CD4-positive, alpha-beta T cell treated with Interleukin-17A for 1 hour (primary cell): ENCODE measurements around the gene MYORG.
"Not testable (repeated sequence)": the region's sequence is repeated elsewhere in the genome, so short reads cannot be mapped to it uniquely, and the experiment has no call there.

Experiments
- DNase-seq: peaks from one replicate; pipeline ENCODE4 v3.0.0-alpha.2; 2020

Gene MYORG

DNA sequence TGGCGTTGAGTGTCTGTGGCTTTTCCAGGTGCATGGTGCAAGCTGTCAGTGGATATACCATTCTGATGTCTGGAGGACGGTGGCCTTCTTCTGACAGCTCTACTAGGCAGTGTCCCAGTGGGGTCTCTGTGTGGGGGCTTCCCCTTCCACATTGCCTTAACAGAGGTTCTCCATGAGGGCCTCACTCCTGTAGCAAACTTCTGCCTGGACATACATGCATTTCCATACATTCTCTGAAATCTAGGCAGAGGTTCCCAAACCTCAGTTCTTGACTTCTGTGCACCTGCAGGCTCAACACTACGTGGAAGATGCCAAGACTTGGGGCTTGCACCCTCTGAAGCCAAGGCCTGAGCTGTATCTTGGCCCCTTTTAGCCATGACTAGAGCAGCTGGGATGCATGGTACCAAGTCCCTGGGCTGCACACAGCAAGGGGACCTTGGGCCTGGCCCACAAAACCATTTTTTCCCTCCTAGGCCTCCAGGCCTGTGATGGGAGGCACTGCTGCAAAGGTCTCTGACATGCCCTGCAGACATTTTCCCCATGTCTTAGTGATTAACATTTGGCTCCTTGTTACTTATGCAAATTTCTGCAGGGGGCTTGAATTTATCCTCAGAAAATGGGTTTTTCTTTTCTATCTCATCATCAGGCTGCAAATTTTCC, 8.8 kb downstream of the MYORG start:
- not testable (repeated sequence) for DNase-seq

- no peak for DNase-seq
Observed at GRCh38 chr9:34366365-34366764, 10.3 kb downstream of the MYORG start.

DNA sequence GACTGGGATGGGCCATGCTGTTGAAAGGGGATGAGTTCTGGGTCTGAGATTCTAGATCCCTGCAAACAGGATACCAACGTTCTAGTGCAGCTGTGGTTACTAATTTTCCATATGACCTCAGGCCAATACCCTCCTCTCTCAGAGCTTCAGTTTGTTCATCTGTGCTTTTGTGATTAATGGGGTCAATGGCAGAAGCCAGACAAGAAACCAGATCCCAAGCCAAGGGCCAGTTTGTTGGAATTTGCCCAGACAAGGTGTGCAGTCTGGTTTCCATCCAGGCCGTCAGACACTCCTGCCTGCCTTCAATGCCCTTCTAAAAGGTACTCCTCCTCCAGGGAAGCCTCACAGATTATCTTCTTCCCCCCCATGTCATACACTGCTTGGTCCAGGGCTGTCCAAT, 11.4 kb downstream of the MYORG start:
- no peak for DNase-seq

DNA sequence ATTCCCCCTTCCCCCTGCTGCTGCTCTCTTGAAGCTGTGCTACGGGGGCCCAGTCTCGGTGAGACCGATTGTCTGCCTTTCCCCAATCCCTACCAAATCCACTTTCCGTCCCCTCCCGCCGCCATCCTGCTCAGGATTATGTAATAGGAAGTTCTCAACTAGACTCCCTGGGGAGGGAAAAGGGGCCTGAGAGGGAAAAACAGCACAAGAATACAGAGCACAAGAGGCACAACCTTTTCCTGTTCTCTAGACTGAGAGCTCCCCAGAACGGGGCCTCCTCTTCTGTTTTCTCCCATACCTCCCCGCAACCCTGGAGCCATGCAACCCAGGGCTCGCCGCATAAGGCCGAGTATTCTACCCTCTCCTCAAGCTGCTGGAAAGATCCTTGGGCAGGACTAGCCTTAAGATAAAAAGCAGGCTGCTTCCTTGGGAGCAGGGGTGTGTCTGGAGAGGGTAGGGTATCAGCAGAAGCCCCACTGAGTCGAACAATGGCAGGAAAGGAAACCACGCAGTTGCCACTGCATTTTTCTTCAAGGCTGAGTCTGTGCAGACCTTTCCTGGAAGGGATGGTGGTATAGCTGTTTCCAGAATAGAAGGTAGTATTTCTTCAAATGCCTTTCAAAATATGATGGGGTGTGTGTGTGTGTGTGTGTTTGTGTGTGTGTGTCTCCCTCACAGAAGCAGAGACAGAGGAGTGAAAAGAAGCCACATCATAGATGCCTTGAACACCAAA, 12.9 kb downstream of the MYORG start:
- no peak for DNase-seq

GRCh38 chr9:34362614-34363214, 14.0 kb downstream of the MYORG start:
- DNase-seq: no peak

GRCh38 chr9:34352957-34353356, 23.7 kb downstream of the MYORG start:
- not testable (repeated sequence) for DNase-seq

DNA sequence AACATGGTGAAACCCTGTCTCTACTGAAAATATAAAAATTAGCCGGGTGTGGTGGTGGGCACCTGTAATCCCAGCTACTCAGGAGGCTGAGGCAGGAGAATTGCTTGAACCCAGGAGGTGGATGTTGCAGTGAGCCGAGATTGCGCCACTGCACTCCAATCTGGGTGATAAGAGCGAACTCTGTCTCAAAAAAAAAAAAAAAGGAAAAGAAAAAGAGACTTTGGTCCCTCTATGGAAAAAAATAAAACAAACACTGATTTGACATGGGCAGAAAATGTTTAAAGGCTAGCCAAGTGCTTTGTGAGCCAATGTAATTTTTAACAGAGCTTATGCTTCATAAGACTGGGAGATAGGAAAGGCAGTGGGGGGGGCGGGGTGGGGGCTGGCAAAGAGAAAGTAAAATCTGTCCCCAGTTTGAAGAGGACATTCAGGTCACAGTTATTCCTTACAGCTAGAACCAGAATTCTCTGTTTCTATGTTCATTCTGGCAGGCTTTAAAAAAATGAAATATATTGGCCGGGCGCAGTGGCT, 24.5 kb downstream of the MYORG start:
- not testable (repeated sequence) for DNase-seq

- no peak for DNase-seq
Observed at GRCh38 chr9:34349324-34349723, 27.4 kb downstream of the MYORG start.

DNA sequence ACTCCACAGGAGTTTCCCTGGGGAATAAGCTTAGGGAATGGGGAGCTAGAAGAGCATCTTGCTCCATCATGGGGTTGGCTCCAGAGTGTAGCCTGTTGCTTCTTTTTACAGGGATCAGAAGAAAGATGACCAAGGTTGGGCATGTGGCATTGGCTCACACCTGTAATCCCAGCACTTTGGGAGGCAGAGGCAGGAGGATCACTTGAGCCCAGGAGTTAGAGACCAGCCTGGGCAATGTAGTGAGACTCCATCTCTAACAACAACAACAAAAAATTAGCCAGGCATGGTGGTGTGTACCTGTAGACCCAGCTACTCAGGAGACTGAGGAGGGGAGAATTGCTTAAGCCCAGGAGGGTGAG, 28.9 kb downstream of the MYORG start:
- no peak for DNase-seq

GRCh38 chr9:34346873-34347799, 29.6 kb downstream of the MYORG start:
- no peak for DNase-seq

DNA sequence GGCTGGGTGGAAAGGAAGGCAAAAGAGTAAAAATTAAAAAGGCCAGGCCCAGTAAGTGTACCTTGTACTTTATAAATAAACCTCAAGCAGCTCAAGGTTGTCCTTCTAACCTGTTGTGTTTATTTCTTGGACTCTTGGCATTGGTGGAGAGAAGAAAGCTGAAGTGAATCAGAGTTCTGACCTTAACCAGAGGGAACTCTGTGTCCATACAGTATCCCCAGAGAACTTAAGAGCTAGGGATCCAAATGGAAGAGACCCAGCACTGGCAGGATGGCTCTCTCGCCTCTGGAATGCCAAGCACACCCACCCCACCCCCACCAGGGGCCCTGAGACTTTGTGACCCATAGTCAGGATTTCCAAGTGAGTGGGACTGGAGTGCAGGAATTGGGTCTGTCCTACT, 33.1 kb downstream of the MYORG start:
- DNase-seq: no peak

DNA sequence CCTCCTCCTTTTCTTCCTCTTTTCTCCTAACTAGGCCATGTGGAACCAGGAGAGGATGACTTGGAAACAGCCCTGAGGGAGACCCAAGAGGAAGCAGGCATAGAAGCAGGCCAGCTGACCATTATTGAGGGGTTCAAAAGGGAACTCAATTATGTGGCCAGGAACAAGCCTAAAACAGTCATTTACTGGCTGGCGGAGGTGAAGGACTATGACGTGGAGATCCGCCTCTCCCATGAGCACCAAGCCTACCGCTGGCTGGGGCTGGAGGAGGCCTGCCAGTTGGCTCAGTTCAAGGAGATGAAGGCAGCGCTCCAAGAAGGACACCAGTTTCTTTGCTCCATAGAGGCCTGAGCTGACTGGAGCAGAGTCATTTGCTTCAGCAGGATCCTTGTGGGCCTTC, 33.6 kb downstream of the MYORG start:
- DNase-seq: no peak

DNA sequence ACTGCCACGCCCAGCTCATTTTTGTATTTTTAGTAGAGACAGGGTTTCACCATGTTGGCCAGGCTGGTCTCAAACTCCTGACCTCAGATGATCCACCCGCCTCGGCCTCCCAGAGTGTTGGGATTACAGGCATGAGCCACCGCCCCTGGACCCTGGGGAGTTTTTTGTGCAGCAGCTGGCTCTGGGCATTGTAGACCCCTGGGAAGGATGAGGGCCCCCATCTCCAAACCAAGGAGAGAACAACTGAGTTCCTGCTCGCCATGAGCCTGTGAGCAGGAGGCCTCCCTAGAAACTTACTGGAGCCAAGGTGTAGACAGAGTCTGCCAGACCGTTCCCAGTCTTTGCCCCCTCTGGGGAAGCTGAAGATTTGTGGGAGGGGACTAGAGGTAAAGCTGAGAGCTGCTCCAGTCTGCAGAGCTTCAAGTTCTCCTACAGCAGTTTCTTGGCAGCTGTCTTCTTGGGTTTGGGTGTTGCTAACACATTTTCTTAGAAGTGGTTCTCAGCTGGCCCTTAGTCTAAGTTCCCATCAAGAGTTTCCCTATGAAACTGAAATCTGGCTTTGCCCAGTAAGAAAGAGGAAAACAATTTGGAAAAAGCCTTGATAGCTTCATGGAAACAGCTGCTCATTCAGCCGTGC, 34.9 kb downstream of the MYORG start:
- DNase-seq: no peak

DNA sequence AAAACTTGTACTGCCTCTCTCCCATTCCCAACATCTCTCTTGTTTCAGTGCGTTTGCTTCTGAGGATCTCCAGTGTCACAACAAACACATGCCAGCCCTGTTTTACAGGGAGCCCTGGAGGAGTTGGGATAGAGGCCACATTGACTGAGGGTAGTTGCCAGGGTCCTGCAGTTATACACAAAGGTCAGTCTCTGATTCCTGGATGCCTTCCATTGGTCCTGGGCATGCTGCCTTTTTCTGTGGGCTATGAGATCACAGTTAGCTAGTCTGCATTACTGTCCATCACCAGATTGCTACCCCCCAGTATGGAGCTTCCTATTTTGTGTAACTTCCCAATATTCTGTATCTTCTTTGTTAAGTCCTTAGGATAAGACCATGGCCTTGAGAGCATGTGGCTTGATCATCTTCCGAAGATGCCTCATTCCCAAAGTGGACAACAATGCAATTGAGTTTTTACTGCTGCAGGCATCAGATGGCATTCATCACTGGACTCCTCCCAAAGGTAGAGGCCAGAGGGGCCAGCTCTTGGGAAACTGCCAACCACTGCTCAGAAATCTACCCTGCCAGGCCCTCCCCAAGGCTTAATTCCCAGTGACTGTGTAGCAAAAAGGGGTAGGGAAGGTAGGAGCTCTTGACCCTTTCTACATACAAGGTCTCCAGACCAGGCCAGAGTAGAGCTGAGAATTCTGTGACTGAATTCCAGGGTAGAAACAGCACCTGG, 37.9 kb downstream of the MYORG start:
- no peak for DNase-seq

GRCh38 chr9:34338079-34338478, 38.6 kb downstream of the MYORG start:
- DNase-seq: not testable (repeated sequence)

GRCh38 chr9:34337403-34337802, 39.3 kb downstream of the MYORG start:
- peak; percentile 9 for DNase-seq

DNA sequence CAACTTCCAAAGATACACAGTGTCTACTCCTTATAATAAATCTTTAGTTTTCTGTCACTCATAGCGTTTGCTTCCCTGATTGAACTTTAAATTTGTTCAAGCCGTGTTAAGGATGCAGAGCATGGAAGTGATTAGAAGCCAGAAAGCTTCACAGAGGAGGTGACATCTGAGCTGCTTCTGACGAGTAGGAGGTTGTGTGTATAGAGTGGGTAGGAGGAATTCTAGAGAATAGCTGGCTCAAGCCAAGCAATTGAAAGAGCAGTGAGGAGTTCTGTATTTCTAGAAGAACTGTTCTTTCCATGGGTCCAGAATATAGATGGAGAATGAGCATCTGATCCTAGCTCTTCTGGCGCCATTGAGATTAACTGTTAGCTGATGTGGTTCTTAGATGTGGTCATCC, 41.3 kb downstream of the MYORG start:
- no peak for DNase-seq

DNA sequence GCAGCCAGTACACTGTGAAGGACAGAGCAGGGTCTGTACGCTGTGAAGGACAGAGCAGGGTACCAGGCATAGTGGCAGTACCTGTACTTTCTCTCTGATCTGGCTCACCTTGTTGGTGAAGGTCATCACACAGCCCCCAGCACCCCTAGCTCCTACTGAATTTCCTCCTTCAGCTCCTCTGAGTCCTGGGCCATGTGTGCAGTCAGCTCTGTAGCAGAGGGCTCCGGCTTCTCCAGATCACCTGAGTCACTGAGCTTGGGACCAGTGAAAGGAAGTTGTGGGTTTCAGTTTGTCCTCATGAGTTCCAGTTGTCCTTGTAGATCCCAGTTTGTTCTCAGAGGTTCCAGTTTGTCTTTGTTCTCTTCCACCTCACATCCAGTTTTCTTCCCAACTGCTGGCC, 41.8 kb downstream of the MYORG start:
- no peak for DNase-seq

- DNase-seq: no peak
Observed at GRCh38 chr9:34334337-34334824, 42.3 kb downstream of the MYORG start.

GRCh38 chr9:34333836-34334235, 42.9 kb downstream of the MYORG start:
- no peak for DNase-seq
